Mucosa of stomach (tissue), 1 donor: ENCODE measurements around the gene RNH1.

Experiments
- H3K27me3 ChIP-seq: one replicate; pipeline ENCODE4 v1.7.0; 2013; ENCODE audit warnings: mild to moderate bottlenecking, low read length; ENCODE audit not compliant: control insufficient read depth, insufficient read depth
- H3K36me3 ChIP-seq: one replicate; pipeline ENCODE4 v1.7.0; 2013; ENCODE audit warnings: low read length; ENCODE audit not compliant: control insufficient read depth, insufficient read depth
- H3K4me1 ChIP-seq: one replicate; pipeline ENCODE4 v1.7.0; 2013; ENCODE audit warnings: mild to moderate bottlenecking, low read length; ENCODE audit not compliant: control insufficient read depth, insufficient read depth
- H3K4me3 ChIP-seq: one replicate; pipeline ENCODE4 v1.7.0; 2013; ENCODE audit warnings: low read length
- H3K9ac ChIP-seq: one replicate; pipeline ENCODE4 v1.7.0; 2013; ENCODE audit warnings: mild to moderate bottlenecking, low read length, moderate library complexity
- H3K9me3 ChIP-seq: one replicate; pipeline ENCODE4 v1.7.0; 2013; ENCODE audit warnings: mild to moderate bottlenecking, low read length, moderate library complexity; ENCODE audit not compliant: control insufficient read depth
- donor health status: Pancreatic carcinoma.

RNH1 gene

DNA sequence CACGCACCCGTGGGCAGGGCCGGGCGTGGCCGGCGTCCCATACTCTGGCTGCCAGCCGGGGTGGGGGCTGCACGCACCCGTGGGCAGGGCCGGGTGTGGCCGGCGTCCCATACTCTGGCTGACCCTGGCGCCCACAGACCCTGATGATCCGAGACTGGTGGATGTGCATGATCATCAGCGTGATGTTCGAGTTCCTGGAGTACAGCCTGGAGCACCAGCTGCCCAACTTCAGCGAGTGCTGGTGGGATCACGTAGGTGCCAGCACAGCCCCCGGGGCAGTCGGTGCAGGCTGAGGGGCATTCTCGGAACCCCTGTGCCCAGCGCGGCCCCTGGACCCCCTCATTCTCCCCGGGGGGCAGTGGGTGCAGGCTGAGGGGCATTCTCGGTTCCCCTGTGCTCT lies 19.0 kb downstream of the RNH1 start:
- no peak overlapping the region for H3K9ac ChIP-seq
- no peaks in the 10 kb centered on the region for H3K9me3 ChIP-seq
- no peaks in the 10 kb centered on the region for H3K36me3 ChIP-seq
- H3K4me3 ChIP-seq: no peak overlapping the region
- peaks cover 7% of the 10 kb centered on the region for H3K4me1 ChIP-seq
- H3K27me3 ChIP-seq: no peaks in the 10 kb centered on the region

DNA sequence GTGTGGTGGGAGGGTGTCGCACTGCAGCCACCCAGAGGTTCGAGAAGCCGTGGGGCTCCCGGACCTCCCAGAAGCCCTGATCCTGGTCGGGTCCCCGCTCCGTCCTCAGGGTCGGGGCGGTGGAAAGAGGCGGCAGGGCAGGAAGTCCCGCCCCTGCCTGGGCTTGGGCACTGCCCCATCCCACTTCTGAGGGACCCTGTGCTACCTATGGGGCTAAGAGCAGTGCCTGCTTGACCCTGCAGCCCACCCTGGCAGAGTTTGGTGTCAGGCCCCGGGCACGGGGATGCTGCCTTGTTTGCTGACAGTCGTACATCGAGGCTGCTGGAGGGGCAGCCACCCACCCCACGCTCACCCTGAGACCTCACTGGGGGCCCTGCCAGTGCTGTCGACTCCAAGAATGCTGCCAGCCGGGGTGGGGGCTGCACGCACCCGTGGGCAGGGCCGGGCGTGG lies 19.4 kb downstream of the RNH1 start:
- Histone ChIP-seq H3K27me3 (no peaks in the 10 kb centered on the region), H3K9ac (no peak overlapping the region), H3K9me3 (no peaks in the 10 kb centered on the region), H3K4me1 (peaks cover 7% of the 10 kb centered on the region), H3K36me3 (no peaks in the 10 kb centered on the region), H3K4me3 (no peak overlapping the region)

DNA sequence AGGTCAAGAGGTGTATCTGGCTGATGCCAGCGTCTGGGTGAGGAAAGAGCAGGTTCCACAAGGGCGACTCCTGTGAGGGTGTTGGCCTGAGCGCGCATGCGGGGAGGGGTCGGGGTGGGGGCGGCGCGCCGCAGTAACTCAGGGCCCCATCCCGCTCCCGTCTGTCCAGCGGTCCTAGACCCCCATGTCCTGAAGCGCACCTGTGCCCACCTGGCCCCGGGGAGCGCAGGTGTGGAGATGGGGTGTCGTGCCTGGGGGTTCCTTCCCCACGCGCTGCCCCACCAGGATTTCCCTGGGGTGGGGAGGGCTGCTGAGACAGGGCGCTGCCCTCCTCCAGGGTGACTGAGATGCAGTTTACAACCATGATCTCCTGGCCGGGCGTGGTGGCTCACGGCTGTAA lies 20.9 kb downstream of the RNH1 start:
- Histone ChIP-seq H3K27me3 (no peaks in the 10 kb centered on the region), H3K9me3 (no peaks in the 10 kb centered on the region), H3K4me1 (peaks cover 7% of the 10 kb centered on the region), H3K9ac (no peak overlapping the region), H3K36me3 (no peaks in the 10 kb centered on the region), H3K4me3 (no peak overlapping the region)

DNA sequence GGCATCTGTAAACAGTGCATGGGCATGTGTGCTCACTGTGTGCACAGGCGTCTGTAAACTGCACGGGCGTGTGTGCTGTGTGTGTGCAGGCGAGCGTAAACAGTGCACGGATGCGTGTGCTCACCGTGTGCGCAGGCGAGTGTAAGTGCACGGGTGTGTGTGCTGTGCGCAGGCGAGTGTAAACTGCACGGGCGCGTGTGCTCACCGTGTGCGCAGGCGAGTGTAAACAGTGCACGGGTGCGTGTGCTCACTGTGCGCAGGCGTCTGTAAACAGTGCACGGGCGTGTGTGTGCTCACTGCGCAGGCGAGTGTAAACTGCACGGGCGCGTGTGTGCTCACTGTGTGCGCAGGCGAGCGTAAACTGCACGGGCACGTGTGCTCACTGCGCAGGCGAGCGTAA lies 22.4 kb downstream of the RNH1 start:
- Histone ChIP-seq H3K4me1 (peaks cover 7% of the 10 kb centered on the region), H3K27me3 (no peaks in the 10 kb centered on the region), H3K9ac (no peak overlapping the region), H3K4me3 (no peak overlapping the region), H3K9me3 (no peaks in the 10 kb centered on the region), H3K36me3 (no peaks in the 10 kb centered on the region)

DNA sequence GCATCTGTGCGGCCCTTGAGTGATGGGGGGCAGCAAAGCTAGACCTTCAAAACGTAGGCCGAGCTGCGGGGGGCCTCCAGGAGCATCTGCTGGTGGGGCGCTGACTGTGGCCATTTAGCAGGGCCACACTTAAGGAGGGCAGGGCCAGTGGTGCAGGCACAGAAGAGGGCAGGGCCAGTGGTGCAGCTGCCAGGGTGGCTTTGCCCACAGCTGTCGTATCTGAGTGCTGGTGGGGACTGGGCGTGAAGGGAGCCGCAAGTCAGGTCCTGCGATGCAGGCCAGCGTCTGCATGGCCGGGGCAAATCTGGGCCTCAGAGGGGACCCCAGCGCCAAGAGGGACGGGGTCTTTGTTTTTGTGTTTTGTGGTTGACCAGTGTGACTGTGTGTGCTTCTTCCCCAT lies 27.7 kb downstream of the RNH1 start:
- no peaks in the 10 kb centered on the region for H3K9me3 ChIP-seq
- no peaks in the 10 kb centered on the region for H3K27me3 ChIP-seq
- no peak overlapping the region for H3K4me3 ChIP-seq
- H3K36me3 ChIP-seq: no peaks in the 10 kb centered on the region
- H3K4me1 ChIP-seq: no peaks in the 10 kb centered on the region
- no peak overlapping the region for H3K9ac ChIP-seq

DNA sequence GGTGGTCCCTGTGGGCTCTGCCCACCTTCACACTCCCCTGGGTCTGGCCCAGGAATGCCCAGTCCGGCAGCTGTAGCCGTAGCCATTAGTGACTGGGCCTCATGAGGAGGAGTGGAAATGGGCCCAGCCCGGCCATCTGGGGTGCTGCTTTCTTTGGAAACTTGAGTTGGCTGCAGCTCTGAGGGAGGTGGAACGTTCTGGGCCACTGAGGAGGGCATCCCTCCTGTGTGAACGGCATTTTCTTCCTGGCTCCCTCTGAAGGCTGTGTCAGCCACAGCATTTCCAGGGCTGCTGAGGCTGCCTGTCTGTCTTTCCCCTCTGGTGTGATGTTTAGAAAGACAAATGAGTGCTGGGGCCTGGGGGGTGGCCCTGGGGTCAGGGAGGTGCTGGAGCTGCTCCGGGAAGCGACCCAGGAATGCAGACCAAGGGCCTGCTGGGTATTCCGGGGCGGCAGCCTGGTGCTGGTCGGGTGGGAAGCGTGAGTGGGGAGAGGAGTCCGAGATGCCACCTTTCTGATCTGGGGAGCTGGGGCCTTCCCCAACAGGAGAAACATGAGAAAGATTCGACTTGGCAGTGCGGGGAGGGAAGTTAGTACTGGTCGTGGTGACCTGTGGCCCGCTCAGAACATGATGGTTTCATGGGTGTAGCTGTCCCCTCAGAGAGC lies 29.9 kb downstream of the RNH1 start:
- H3K4me3 ChIP-seq: no peak overlapping the region
- no peaks in the 10 kb centered on the region for H3K36me3 ChIP-seq
- no peaks in the 10 kb centered on the region for H3K4me1 ChIP-seq
- H3K9ac ChIP-seq: no peak overlapping the region
- H3K9me3 ChIP-seq: no peaks in the 10 kb centered on the region
- H3K27me3 ChIP-seq: no peaks in the 10 kb centered on the region

DNA sequence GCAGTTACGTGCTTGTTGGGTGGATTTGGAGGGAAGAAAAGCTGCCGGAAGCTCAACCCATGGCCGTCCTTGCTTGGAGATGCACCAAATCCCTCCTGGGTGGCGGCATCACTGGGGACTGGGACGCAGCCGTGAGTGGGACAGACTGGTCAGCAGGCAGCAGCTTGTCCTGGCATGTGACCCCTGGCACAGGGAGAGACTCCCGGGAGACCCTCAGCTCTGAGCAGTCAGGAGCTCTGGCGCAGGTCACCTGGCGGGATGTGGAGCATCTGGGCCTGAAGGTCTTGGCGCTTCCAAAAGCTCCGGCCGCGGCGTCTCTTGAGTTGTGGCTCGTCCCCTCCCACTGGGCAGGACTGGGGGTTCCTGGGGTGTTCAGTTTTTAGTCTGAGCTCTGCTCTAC lies 30.6 kb downstream of the RNH1 start:
- H3K9ac ChIP-seq: no peak overlapping the region

DNA sequence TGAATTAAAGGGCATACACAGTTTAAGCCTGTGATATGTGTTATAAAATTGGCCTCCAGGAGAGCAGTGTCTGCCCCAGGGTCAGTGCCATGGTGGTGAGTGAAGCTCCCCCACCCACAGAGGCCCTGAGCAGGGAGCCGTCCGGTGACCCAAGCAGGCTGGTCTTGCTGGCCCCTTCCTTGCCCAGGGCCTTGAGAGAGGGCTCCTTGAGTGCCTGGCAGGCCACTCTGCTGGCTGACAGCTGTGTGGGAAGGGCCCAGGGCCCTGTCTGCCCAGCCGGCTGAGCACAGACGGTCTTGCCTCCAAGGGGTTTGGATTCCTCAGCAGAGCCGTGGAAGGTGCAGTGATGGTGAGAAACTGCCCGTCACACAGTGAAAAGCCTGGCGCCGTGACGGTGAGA lies 31.1 kb downstream of the RNH1 start:
- Histone ChIP-seq H3K4me3 (no peak overlapping the region), H3K36me3 (no peaks in the 10 kb centered on the region), H3K4me1 (no peaks in the 10 kb centered on the region), H3K9me3 (no peaks in the 10 kb centered on the region), H3K9ac (no peak overlapping the region), H3K27me3 (no peaks in the 10 kb centered on the region)

More for the DNA sequence above, 30.6 kb downstream of the RNH1 start:
- Histone ChIP-seq H3K4me3 (no peak overlapping the region), H3K4me1 (no peaks in the 10 kb centered on the region), H3K9me3 (no peaks in the 10 kb centered on the region), H3K36me3 (no peaks in the 10 kb centered on the region), H3K27me3 (no peaks in the 10 kb centered on the region)

DNA sequence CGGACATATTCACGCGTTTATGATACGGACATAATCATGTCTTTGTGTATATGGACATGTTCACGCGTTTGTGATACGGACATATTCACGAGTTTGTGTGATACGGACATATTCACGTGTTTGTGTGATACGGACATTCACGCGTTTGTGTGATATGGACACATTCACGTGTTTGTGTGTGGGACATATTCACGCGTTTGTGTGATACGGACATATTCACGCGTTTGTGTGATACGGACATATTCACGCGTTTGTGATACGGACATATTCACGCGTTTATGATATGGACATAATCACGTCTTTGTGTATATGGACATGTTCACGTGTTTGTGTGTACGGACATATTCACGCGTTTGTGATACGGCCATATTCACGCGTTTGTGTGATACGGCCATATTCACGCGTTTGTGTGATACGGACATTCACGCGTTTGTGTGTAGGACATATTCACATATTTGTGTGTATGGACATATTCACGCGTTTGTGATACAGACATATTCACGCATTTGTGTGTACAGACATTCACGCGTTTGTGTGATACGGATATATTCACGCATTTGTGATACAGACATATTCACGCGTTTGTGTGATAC lies 32.0 kb downstream of the RNH1 start:
- no peaks in the 10 kb centered on the region for H3K36me3 ChIP-seq
- no peaks in the 10 kb centered on the region for H3K27me3 ChIP-seq
- H3K4me3 ChIP-seq: no peak overlapping the region
- no peak overlapping the region for H3K9ac ChIP-seq
- no peaks in the 10 kb centered on the region for H3K9me3 ChIP-seq
- H3K4me1 ChIP-seq: peaks cover 3% of the 10 kb centered on the region

DNA sequence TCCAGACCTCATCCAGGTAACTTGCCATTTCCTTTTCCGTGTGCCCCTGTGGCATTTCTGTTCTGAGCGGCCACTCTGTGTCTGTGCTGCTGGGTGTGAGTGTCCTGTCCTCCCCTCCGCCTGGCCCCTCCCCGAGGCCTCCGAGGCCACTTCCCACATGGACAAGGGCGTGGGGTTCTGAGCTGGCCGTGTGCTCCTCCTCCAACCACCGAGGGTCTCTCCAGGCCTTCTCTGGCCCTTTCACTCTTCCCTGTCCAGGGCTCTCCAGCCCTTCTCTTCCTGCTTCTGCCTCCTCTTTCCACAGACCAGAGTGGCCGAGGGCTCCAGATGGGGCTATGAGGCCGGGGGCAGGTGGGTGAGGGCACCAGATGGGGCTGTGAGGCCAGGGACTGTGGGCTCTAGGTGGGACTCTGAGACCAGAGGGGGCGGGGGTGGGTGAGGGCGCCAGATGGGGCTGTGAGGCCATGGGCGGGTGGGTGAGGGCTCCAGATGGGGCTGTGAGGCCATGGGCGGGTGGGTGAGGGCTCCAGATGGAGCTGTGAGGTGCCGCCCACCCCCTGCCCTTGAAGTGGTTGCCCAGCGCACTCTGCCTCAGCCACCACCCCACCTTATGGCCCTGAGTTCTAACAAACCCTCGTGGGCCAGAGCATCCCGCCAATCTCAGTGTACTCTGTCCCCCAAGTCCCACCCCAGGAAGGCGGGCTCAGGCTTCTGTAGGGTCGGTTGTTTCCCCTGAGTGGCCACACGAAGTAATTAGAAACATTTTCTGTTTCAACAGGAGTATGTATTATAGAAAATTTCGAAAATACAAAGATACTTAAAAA lies 32.9 kb downstream of the RNH1 start:
- H3K9ac ChIP-seq: no peak overlapping the region
- H3K36me3 ChIP-seq: no peaks in the 10 kb centered on the region
- no peaks in the 10 kb centered on the region for H3K9me3 ChIP-seq
- H3K4me3 ChIP-seq: no peak overlapping the region
- H3K4me1 ChIP-seq: peaks cover 10% of the 10 kb centered on the region
- no peaks in the 10 kb centered on the region for H3K27me3 ChIP-seq

DNA sequence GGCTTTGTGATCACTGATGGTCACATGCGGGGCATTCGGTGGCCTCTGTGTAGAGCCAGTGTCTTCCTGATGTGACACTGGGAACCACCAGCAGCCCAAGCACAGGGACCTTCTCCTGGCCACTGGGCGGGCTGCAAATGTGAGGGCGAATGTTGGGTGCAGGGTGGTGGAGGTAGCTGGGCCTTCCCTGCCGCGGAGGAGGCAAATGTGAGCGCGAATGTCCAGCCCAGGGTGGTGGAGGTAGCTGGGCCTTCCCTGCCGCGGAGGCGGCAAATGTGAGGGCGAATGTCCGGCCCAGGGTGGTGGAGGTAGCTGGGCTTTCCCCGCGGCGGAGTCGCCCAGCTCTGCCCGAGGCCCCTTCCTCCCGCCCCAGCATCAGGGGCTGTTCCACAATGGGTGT lies 33.6 kb downstream of the RNH1 start:
- H3K9ac ChIP-seq: no peak overlapping the region
- H3K27me3 ChIP-seq: no peaks in the 10 kb centered on the region
- H3K4me1 ChIP-seq: peaks cover 10% of the 10 kb centered on the region
- no peaks in the 10 kb centered on the region for H3K36me3 ChIP-seq
- no peaks in the 10 kb centered on the region for H3K9me3 ChIP-seq
- no peak overlapping the region for H3K4me3 ChIP-seq

DNA sequence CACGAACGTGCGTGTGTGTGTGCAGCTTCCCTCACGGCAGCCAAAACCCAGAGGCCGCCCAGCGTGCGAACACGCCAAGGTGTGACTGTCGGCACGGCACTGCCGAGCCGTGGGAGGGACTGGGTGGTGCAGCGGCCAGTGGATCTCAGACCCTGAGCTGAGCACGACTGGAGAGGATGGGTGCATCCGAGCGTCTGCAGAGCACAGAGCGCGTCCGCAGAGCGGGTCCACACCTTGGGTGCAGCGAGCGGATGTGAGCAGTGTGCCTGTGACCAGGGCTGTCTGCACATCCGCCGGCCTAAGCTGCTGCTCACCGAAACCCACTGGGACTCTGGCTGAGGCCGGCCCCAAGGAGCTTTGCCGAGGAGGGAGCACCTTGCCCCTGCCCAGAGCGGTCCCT lies 34.2 kb downstream of the RNH1 start:
- no peak overlapping the region for H3K4me3 ChIP-seq

More for the DNA sequence above, 34.2 kb downstream of the RNH1 start:
- Histone ChIP-seq H3K4me1 (peaks cover 10% of the 10 kb centered on the region), H3K27me3 (no peaks in the 10 kb centered on the region), H3K9ac (no peak overlapping the region), H3K9me3 (no peaks in the 10 kb centered on the region), H3K36me3 (no peaks in the 10 kb centered on the region)
